Loucy (cell line): ENCODE measurements around the gene RAP1GDS1.
A peak's percentile ranks its signal among the peaks of the same experiment; 100 is the strongest.

Source experiments
- H2AFZ ChIP-seq: fragments of 200-600 bp; sonication (generic); 2 replicates; pipeline ENCODE4 v1.6.0; 2016; ENCODE audit warnings: antibody characterized with exemption, mild to moderate bottlenecking, low read length, moderate library complexity
- H3F3A ChIP-seq: fragments of 200-600 bp; 2 replicates; pipeline ENCODE4 v1.6.0; 2016; ENCODE audit warnings: antibody characterized with exemption, low read depth, mild to moderate bottlenecking
- H3K27me3 ChIP-seq: fragments of 200-600 bp; sonication (generic); 2 replicates; pipeline ENCODE4 v1.6.1; 2014; ENCODE audit warnings: low read length, mild to moderate bottlenecking; ENCODE audit not compliant: insufficient read depth, poor library complexity, severe bottlenecking
- H3K36me3 ChIP-seq: fragments of 200-600 bp; sonication (generic); 2 replicates; pipeline ENCODE4 v1.6.1; 2016; ENCODE audit warnings: low read length; ENCODE audit not compliant: insufficient read depth
- H3K4me1 ChIP-seq: fragments of 200-600 bp; sonication (generic); 2 replicates; pipeline ENCODE4 v1.5.1; 2014; ENCODE audit warnings: low read length, mild to moderate bottlenecking; ENCODE audit not compliant: insufficient read depth, poor library complexity, severe bottlenecking
- H3K4me2 ChIP-seq: fragments of 200-600 bp; sonication (generic); 2 replicates; pipeline ENCODE4 v1.6.0; 2014; ENCODE audit warnings: antibody characterized with exemption, low read length, low read depth, mild to moderate bottlenecking; ENCODE audit not compliant: poor library complexity, severe bottlenecking
- H3K4me3 ChIP-seq: fragments of 200-600 bp; sonication (generic); 2 replicates; pipeline ENCODE4 v1.5.1; 2014; ENCODE audit warnings: low read length, mild to moderate bottlenecking, mixed read lengths; ENCODE audit not compliant: poor library complexity, severe bottlenecking
- H3K79me2 ChIP-seq: fragments of 200-600 bp; sonication (generic); 2 replicates; pipeline ENCODE4 v1.6.1; 2014; ENCODE audit warnings: low read length; ENCODE audit not compliant: insufficient read depth
- H3K9ac ChIP-seq: fragments of 200-600 bp; sonication (generic); 2 replicates; pipeline ENCODE4 v1.6.0; 2014; ENCODE audit warnings: mild to moderate bottlenecking, low read depth, low read length, moderate library complexity; ENCODE audit not compliant: poor library complexity, severe bottlenecking
- H3K9me2 ChIP-seq: fragments of 200-600 bp; sonication (generic); replicated peaks from 2 replicates; pipeline ENCODE4 v1.6.1; 2016; ENCODE audit warnings: low read depth, low read length, mixed read lengths
- H3K9me3 ChIP-seq: fragments of 200-600 bp; sonication (generic); 2 replicates; pipeline ENCODE4 v1.6.1; 2014; ENCODE audit warnings: mild to moderate bottlenecking, antibody characterized with exemption, low read length, low read depth; ENCODE audit not compliant: insufficient read depth
- H4K20me1 ChIP-seq: fragments of 200-600 bp; sonication (generic); 2 replicates; pipeline ENCODE4 v1.6.0; 2014; ENCODE audit warnings: antibody characterized with exemption, low read length, mild to moderate bottlenecking; ENCODE audit not compliant: insufficient read depth, poor library complexity, severe bottlenecking
- CTCF ChIP-seq: fragments of 200-600 bp; sonication (generic); conservative IDR thresholded peaks from 2 replicates; pipeline ENCODE4 v1.5.1; 2014; ENCODE audit warnings: mild to moderate bottlenecking, antibody characterized with exemption, low read length
- EZH2phosphoT487 ChIP-seq: fragments of 200-600 bp; IDR thresholded peaks from 2 replicates; pipeline ENCODE4 v1.6.1; 2018; ENCODE audit warnings: antibody characterized with exemption, mild to moderate bottlenecking, moderate library complexity, borderline replicate concordance

The RAP1GDS1 gene

GRCh38 chr4:98446499-98447375 lies 185.6 kb downstream of the RAP1GDS1 start:
- Histone ChIP-seq H3K36me3 (peaks cover 18% of the 10 kb centered on the region; the same call in 1 of the 2 replicates), H3K9me2 (no peaks in the 10 kb centered on the region), H3K4me3 (peak overlapping the region; percentile 57), H3F3A (peaks cover 10% of the 10 kb centered on the region; the same call in 1 of the 2 replicates), H3K9ac (peak overlapping the region; percentile 63), H3K27me3 (no peaks in the 10 kb centered on the region), H3K4me2 (peak overlapping the region; percentile 74), H3K9me3 (no peaks in the 10 kb centered on the region), H3K79me2 (no peaks in the 10 kb centered on the region), H2AFZ (no peak overlapping the region; the same call in 1 of the 2 replicates), H3K4me1 (peaks cover 58% of the 10 kb centered on the region), H4K20me1 (no peaks in the 10 kb centered on the region)
- no peak for TF ChIP-seq EZH2phosphoT487
- TF ChIP-seq CTCF: no peak

DNA sequence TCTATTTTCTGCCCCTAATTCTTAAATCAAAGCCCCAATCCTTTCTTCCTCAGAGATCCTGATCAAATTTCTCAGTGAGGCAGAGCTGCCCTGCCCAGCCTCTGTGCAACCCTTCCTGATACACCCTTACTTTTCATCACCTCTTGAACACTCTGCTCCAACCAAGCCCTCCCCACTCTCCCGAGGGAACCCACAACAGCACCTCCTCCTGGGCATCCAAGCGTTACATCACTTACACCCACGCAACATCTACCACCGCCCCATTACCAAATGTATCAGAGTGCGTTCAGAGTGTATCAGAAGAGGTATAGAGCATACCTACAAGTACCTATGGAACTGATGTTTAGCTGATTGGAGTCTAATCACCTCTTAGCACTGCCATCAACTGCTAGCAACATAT lies 186.5 kb downstream of the RAP1GDS1 start:
- TF ChIP-seq EZH2phosphoT487 (no peak), CTCF (peak; percentile 54)
- Histone ChIP-seq H3K79me2 (no peaks in the 10 kb centered on the region), H3K9me2 (no peaks in the 10 kb centered on the region), H3K4me2 (peak overlapping the region; percentile 74), H3F3A (peaks cover 10% of the 10 kb centered on the region; the same call in 1 of the 2 replicates), H3K4me3 (peak overlapping the region; percentile 57), H3K9me3 (peaks cover 5% of the 10 kb centered on the region; the same call in 1 of the 2 replicates), H3K36me3 (peaks cover 10% of the 10 kb centered on the region; the same call in 1 of the 2 replicates), H4K20me1 (no peaks in the 10 kb centered on the region), H3K4me1 (peaks cover 58% of the 10 kb centered on the region), H2AFZ (no peak overlapping the region), H3K27me3 (no peaks in the 10 kb centered on the region), H3K9ac (peak overlapping the region; percentile 63)

- H3K9ac ChIP-seq: peak overlapping the region; percentile 63
- peak overlapping the region; percentile 52 for H3K4me3 ChIP-seq
- no peak overlapping the region for H2AFZ ChIP-seq
- H3K4me2 ChIP-seq: peak overlapping the region; percentile 67
- TF ChIP-seq EZH2phosphoT487 (no peak), CTCF (no peak)
- peaks cover 10% of the 10 kb centered on the region; the same call in 1 of the 2 replicates for H3F3A ChIP-seq
- H3K36me3 ChIP-seq: peaks cover 3% of the 10 kb centered on the region; the same call in 1 of the 2 replicates
- no peaks in the 10 kb centered on the region for H3K79me2 ChIP-seq
- peaks cover 6% of the 10 kb centered on the region; the same call in 1 of the 2 replicates for H3K9me3 ChIP-seq
- H3K27me3 ChIP-seq: no peaks in the 10 kb centered on the region
- H3K9me2 ChIP-seq: no peaks in the 10 kb centered on the region
- H3K4me1 ChIP-seq: peaks cover 58% of the 10 kb centered on the region
- H4K20me1 ChIP-seq: no peaks in the 10 kb centered on the region
Measured at GRCh38 chr4:98448908-98449307, 187.7 kb downstream of the RAP1GDS1 start.
